Raji (cell line): ENCODE results near the gene SLC38A1.

Source experiments
- POLR2A ChIP-seq: IDR thresholded peaks from 2 replicates; pipeline ENCODE4 v1.6.1; 2011; ENCODE audit warnings: low read depth, low read length, control low read depth; ENCODE audit not compliant: insufficient read depth

The SLC38A1 gene

GRCh38 chr12:46268583-46269428 lies at the start of gene SLC38A1:
SLC38A1 (minus strand) TSS chr12:46269043; CDS start chr12:46239800, 29,243 bp downstream.
- TF ChIP-seq POLR2A, result peak; percentile 82

GRCh38 chr12:46318037-46318436 lies 49.2 kb upstream of the SLC38A1 start:
- TF ChIP-seq POLR2A, result no peak

- TF ChIP-seq POLR2A, result no peak
These were observed 35.2 kb upstream of the SLC38A1 start for GRCh38 chr12:46304070-46304469.

GRCh38 chr12:46303039-46303666 lies 34.3 kb upstream of the SLC38A1 start:
- no peak for TF ChIP-seq POLR2A

GRCh38 chr12:46300910-46301309 lies 32.1 kb upstream of the SLC38A1 start:
- no peak for TF ChIP-seq POLR2A

GRCh38 chr12:46299851-46300250 lies 31.0 kb upstream of the SLC38A1 start:
- TF ChIP-seq POLR2A, result no peak

GRCh38 chr12:46298261-46298660 lies 29.4 kb upstream of the SLC38A1 start:
- no peak for TF ChIP-seq POLR2A

- no peak for TF ChIP-seq POLR2A
These were observed 28.0 kb upstream of the SLC38A1 start for GRCh38 chr12:46296822-46297221.

GRCh38 chr12:46292754-46293402 lies 24.0 kb upstream of the SLC38A1 start:
- TF ChIP-seq POLR2A, result no peak

- no peak for TF ChIP-seq POLR2A
These were observed 14.0 kb upstream of the SLC38A1 start for GRCh38 chr12:46282829-46283228.

- TF ChIP-seq POLR2A, result no peak
These were observed 7.9 kb upstream of the SLC38A1 start for GRCh38 chr12:46276756-46277155.

- TF ChIP-seq POLR2A, result no peak
These were observed 3.0 kb upstream of the SLC38A1 start for GRCh38 chr12:46271863-46272262.

GRCh38 chr12:46269429-46270241 lies 792 bp upstream of the SLC38A1 start:
- peak; percentile 26; the same call in 1 of the 2 replicates for TF ChIP-seq POLR2A

GRCh38 chr12:46267825-46268582 lies 839 bp downstream of the SLC38A1 start:
- TF ChIP-seq POLR2A, result no peak

- TF ChIP-seq POLR2A, result peak; percentile 30; the same call in 1 of the 2 replicates
These were observed 1.3 kb downstream of the SLC38A1 start for GRCh38 chr12:46267575-46267824.
